ENCODE data around the gene CALM3. TPM values are rescaled to one million over a fixed set of nuclear protein-coding genes. Genes with fewer than 3 reads are reported as not detected.

Gene CALM3
- polyA plus RNA-seq, 4 donors: 189 to 429 (median 298) TPM

DNA sequence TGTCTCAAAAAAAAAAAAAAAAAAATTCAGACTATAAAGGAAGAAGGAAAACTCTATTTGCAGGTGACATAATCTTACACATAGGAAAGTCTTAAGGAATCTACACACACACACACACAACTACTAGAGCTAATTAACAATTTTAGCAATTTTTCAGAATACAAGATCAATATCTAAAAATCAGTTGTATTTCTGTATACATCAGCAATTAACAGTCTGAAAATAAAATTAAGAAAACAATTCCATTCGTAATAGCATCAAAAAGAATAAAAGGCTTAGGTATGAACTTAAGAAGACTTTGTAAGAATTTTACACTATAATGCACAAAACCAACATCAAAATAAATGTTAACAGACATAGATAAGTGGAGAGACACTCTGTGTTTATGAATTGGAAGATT, 15.6 kb upstream of the CALM3 start:
- FAIRE-seq (no peak), DNase-seq (no peak)
- Histone ChIP-seq H3K27ac (ENCODE audit: low read depth in 1 of 3, low read length in 2 of 3) (no peak overlapping the region), H3K4me1 (ENCODE audit: control insufficient read depth in 3 of 3, insufficient read depth in 2 of 3, low read depth in 1 of 3, low read length in 2 of 3) (no peaks in the 10 kb centered on the region), H3K9me3 (ENCODE audit: control insufficient read depth in 2 of 2, insufficient read depth in 1 of 2, low read depth in 1 of 2, low read length in 1 of 2) (peaks cover 0 to 3% of the 10 kb centered on the region in 2 donors), H3K4me3 (ENCODE audit: low read depth in 1 of 3, low read length in 3 of 3) (no peak overlapping the region), H3K27me3 (ENCODE audit: control insufficient read depth in 3 of 3, insufficient read depth in 3 of 3, low read length in 3 of 3) (no peaks in the 10 kb centered on the region), H3K36me3 (ENCODE audit: control insufficient read depth in 3 of 3, insufficient read depth in 2 of 3, low read depth in 1 of 3, low read length in 3 of 3) (no peaks in the 10 kb centered on the region)
- 84 to 95% (median 90%) methylated on average over 1 of the region's 1 CpG for WGBS, 3 donors

DNA sequence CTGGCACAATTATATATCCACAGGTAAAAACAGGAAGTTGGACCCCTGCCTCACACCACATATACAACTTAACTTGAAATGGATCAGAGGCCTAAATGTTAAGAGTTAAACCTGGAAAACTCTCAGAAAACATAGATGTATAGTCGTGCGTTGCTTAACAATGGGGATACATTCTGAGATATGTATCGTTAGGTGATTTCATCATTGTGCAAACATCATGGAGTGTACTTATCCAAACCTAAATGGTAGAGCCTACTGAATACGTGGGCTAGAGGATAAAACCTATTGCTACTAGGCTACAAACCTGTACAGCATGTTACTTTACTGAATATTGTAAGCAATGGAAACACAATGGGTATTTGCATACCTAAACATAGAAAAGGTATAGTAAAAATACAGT, 14.8 kb upstream of the CALM3 start:
- 79 to 88% (median 82%) methylated on average over 4 of the region's 4 CpGs for WGBS, 3 donors
- H3K4me3 ChIP-seq (ENCODE audit: low read depth in 1 of 3, low read length in 3 of 3): no peak overlapping the region
- DNase-seq (no peak), FAIRE-seq (no peak)
- no peaks in the 10 kb centered on the region for H3K36me3 ChIP-seq (ENCODE audit: control insufficient read depth in 3 of 3, insufficient read depth in 2 of 3, low read depth in 1 of 3, low read length in 3 of 3)
- no peak overlapping the region for H3K27ac ChIP-seq (ENCODE audit: low read depth in 1 of 3, low read length in 2 of 3)
- peaks cover 0 to 3% of the 10 kb centered on the region in 2 donors for H3K9me3 ChIP-seq (ENCODE audit: control insufficient read depth in 2 of 2, insufficient read depth in 1 of 2, low read depth in 1 of 2, low read length in 1 of 2)
- H3K27me3 ChIP-seq (ENCODE audit: control insufficient read depth in 3 of 3, insufficient read depth in 3 of 3, low read length in 3 of 3): no peaks in the 10 kb centered on the region
- H3K4me1 ChIP-seq (ENCODE audit: control insufficient read depth in 3 of 3, insufficient read depth in 2 of 3, low read depth in 1 of 3, low read length in 2 of 3): no peaks in the 10 kb centered on the region

DNA sequence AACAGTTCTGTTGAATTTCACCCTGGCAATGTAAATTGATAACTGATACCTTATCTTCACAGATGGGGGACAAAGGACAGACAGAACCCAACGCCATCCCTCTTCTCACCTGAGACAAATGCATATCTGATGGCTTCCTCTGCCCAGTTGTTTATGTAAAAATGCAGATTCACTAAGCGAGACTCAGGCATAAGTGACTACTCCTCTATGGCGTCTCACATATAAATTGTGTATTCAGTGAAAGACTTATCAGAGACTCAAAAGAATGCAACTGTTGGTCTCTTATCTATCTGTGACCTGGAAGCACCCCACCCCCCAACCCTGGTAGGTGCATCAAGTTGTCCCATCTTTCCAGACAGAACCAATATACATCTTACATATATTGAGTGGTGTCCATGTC, 13.3 kb upstream of the CALM3 start:
- Histone ChIP-seq H3K27ac (ENCODE audit: low read depth in 1 of 3, low read length in 2 of 3) (no peak overlapping the region), H3K9me3 (ENCODE audit: control insufficient read depth in 2 of 2, insufficient read depth in 1 of 2, low read depth in 1 of 2, low read length in 1 of 2) (no peaks in the 10 kb centered on the region), H3K4me3 (ENCODE audit: low read depth in 1 of 3, low read length in 3 of 3) (no peak overlapping the region), H3K27me3 (ENCODE audit: control insufficient read depth in 3 of 3, insufficient read depth in 3 of 3, low read length in 3 of 3) (no peaks in the 10 kb centered on the region), H3K36me3 (ENCODE audit: control insufficient read depth in 3 of 3, insufficient read depth in 2 of 3, low read depth in 1 of 3, low read length in 3 of 3) (no peaks in the 10 kb centered on the region), H3K4me1 (ENCODE audit: control insufficient read depth in 3 of 3, insufficient read depth in 2 of 3, low read depth in 1 of 3, low read length in 2 of 3) (no peaks in the 10 kb centered on the region)
- DNase-seq: no peak
- WGBS, 3 donors: 50 to 75% (median 65%) methylated on average over 3 of the region's 3 CpGs
- no peak for FAIRE-seq

DNA sequence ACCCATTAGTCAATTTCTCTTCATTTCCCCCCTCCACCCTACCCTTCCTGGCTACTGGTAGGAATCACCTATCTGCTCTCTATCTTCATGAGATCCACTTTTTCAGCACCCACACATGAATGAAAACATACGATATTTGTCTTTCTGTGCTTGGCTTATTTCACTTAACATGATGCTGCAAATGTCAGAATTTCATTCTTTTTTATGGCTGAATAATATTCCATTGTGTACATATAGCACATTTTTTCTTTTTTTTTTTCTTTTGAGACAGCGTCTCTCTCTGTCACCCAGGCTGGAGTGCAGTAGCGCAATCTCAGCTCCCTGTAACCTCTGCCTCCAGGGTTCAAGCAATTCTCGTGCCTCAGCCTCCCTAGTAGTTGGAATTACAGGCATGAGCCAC, 9.9 kb upstream of the CALM3 start:
- 91 to 94% (median 93%) methylated on average over 4 of the region's 4 CpGs for WGBS, 3 donors
- no peaks in the 10 kb centered on the region for H3K27me3 ChIP-seq (ENCODE audit: control insufficient read depth in 3 of 3, insufficient read depth in 3 of 3, low read length in 3 of 3)
- DNase-seq: no peak
- no peak overlapping the region for H3K27ac ChIP-seq (ENCODE audit: low read depth in 1 of 3, low read length in 2 of 3)
- H3K4me1 ChIP-seq (ENCODE audit: control insufficient read depth in 3 of 3, insufficient read depth in 2 of 3, low read depth in 1 of 3, low read length in 2 of 3): no peaks in the 10 kb centered on the region
- FAIRE-seq: no peak
- H3K4me3 ChIP-seq (ENCODE audit: low read depth in 1 of 3, low read length in 3 of 3): no peak overlapping the region
- no peaks in the 10 kb centered on the region for H3K9me3 ChIP-seq (ENCODE audit: control insufficient read depth in 2 of 2, insufficient read depth in 1 of 2, low read depth in 1 of 2, low read length in 1 of 2)
- no peaks in the 10 kb centered on the region for H3K36me3 ChIP-seq (ENCODE audit: control insufficient read depth in 3 of 3, insufficient read depth in 2 of 3, low read depth in 1 of 3, low read length in 3 of 3)

DNA sequence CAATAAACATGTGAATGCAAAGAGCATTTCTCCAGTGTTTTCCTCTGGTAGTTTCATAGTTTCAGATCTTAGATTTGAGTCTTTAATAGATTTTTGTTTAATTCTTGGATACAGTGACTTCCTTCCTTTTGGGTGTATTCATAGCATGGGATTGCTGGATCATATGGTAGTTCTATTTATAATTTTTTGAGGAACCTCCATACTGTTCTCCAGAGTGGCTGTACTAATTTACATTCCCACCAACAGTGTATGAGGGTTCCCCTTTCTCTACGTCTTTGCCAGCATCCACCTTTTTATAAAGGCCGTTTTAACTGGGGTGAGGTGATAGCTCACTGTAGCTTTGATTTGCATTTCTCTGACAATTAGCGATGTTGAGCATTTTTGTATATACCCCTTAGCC, 9.3 kb upstream of the CALM3 start:
- Histone ChIP-seq H3K9me3 (ENCODE audit: control insufficient read depth in 2 of 2, insufficient read depth in 1 of 2, low read depth in 1 of 2, low read length in 1 of 2) (no peaks in the 10 kb centered on the region), H3K4me3 (ENCODE audit: low read depth in 1 of 3, low read length in 3 of 3) (no peak overlapping the region), H3K27me3 (ENCODE audit: control insufficient read depth in 3 of 3, insufficient read depth in 3 of 3, low read length in 3 of 3) (no peaks in the 10 kb centered on the region), H3K4me1 (ENCODE audit: control insufficient read depth in 3 of 3, insufficient read depth in 2 of 3, low read depth in 1 of 3, low read length in 2 of 3) (no peaks in the 10 kb centered on the region), H3K27ac (ENCODE audit: low read depth in 1 of 3, low read length in 2 of 3) (no peak overlapping the region), H3K36me3 (ENCODE audit: control insufficient read depth in 3 of 3, insufficient read depth in 2 of 3, low read depth in 1 of 3, low read length in 3 of 3) (no peaks in the 10 kb centered on the region)
- FAIRE-seq: no peak
- WGBS, 3 donors: 80 to 84% (median 82%) methylated on average over 3 of the region's 3 CpGs
- no peak for DNase-seq

DNA sequence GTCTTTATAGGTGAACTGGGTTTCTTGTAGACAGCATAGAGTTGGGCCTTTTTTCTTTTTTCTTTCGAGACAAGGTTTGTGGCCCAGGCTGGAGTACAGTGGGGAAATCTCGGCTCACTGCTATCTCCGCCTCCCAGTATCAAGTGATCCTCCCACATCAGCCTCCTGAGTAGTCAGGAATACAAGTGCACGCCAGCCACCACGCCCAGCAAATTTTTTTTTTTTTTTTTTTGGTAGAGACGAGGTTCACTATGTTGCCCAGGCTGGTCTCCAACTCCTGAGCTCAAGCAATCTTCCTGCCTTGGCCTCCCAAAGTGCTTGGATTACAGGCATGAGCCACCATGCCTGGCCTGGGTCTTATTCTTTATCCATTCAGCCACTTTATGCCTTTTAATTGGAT, 5.1 kb upstream of the CALM3 start:
- no peaks in the 10 kb centered on the region for H3K36me3 ChIP-seq (ENCODE audit: control insufficient read depth in 3 of 3, insufficient read depth in 2 of 3, low read depth in 1 of 3, low read length in 3 of 3)
- DNase-seq (no peak), FAIRE-seq (no peak)
- H3K4me3 ChIP-seq (ENCODE audit: low read depth in 1 of 3, low read length in 3 of 3): no peak overlapping the region
- 38 to 67% (median 61%) methylated on average over 6 of the region's 6 CpGs for WGBS, 3 donors
- peaks cover 0 to 4% (median 0%) of the 10 kb centered on the region in 3 donors for H3K4me1 ChIP-seq (ENCODE audit: control insufficient read depth in 3 of 3, insufficient read depth in 2 of 3, low read depth in 1 of 3, low read length in 2 of 3)
- no peaks in the 10 kb centered on the region for H3K27me3 ChIP-seq (ENCODE audit: control insufficient read depth in 3 of 3, insufficient read depth in 3 of 3, low read length in 3 of 3)
- H3K9me3 ChIP-seq (ENCODE audit: control insufficient read depth in 2 of 2, insufficient read depth in 1 of 2, low read depth in 1 of 2, low read length in 1 of 2): peaks cover 0 to 15% of the 10 kb centered on the region in 2 donors
- H3K27ac ChIP-seq (ENCODE audit: low read depth in 1 of 3, low read length in 2 of 3): no peak overlapping the region

DNA sequence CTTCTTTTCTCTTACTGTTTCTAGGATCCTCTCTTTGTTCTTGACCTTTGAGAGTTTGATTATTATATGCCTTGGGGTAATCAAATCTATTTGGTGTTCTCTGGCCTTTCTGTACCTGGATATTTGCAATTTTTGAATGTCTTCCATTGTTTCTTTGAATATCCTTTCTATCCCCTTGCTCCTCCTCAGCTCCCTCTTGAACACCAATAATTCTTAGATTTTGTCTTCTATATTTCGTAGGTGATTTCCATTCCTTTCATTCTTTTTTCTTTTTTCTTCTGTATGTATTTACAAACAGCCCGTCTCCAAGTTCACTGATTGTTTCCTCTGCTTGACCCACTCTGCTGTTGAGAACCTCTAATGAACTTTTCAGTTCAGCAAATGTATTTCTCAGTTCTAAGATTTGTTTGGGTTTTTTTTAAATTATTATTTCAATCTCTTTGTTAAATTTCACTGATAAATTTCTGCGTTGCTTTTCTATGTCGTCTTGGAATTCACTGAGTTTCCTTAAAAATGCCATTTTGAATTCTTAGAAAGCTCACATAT, 2.7 kb upstream of the CALM3 start:
- no peak overlapping the region for H3K27ac ChIP-seq (ENCODE audit: low read depth in 1 of 3, low read length in 2 of 3)
- no peak for FAIRE-seq
- no peak overlapping the region for H3K4me3 ChIP-seq (ENCODE audit: low read depth in 1 of 3, low read length in 3 of 3)
- no peaks in the 10 kb centered on the region for H3K27me3 ChIP-seq (ENCODE audit: control insufficient read depth in 3 of 3, insufficient read depth in 3 of 3, low read length in 3 of 3)
- no peak for DNase-seq
- H3K9me3 ChIP-seq (ENCODE audit: control insufficient read depth in 2 of 2, insufficient read depth in 1 of 2, low read depth in 1 of 2, low read length in 1 of 2): peaks cover 0 to 15% of the 10 kb centered on the region in 2 donors
- peaks cover 0 to 7% (median 3%) of the 10 kb centered on the region in 3 donors for H3K4me1 ChIP-seq (ENCODE audit: control insufficient read depth in 3 of 3, insufficient read depth in 2 of 3, low read depth in 1 of 3, low read length in 2 of 3)
- WGBS, 3 donors: 93 to 96% (median 95%) methylated on average over 4 of the region's 4 CpGs
- H3K36me3 ChIP-seq (ENCODE audit: control insufficient read depth in 3 of 3, insufficient read depth in 2 of 3, low read depth in 1 of 3, low read length in 3 of 3): peaks cover 0 to 5% (median 0%) of the 10 kb centered on the region in 3 donors

DNA sequence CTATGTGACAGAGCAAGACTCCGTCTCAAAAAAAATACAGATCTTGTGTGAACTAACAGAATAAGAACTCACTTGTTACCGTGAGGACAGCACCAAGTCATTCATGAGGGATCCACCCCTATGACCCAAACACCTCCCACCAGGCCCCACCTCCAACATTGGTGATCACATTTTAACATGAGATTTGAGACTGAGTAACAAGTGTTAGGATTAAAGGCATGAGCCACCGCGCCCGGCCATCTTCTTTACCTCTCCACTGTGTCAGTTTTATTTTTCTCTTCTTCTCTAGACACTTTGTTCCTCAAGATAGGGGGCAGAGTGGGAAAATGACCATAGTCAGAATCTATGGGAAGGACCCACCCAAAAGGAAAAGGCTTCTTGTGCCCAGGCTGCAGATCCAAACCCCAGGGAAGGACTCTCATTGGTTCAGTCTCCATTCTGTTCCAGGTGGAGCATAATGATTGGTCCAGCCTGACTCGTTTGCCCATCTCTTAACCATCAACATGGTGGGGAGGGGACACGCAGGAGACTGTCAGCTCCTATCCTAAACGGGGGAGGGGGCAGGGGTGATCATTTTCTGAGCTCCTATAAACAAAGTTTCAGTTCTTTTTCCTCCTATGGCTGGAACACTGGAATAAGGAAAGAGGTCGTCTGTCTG, 1.3 kb upstream of the CALM3 start:
- FAIRE-seq (no peak), DNase-seq (no peak)
- 64 to 68% (median 67%) methylated on average over 9 of the region's 9 CpGs for WGBS, 3 donors
- Histone ChIP-seq H3K4me1 (ENCODE audit: control insufficient read depth in 3 of 3, insufficient read depth in 2 of 3, low read depth in 1 of 3, low read length in 2 of 3) (peaks cover 3 to 21% (median 4%) of the 10 kb centered on the region in 3 donors), H3K36me3 (ENCODE audit: control insufficient read depth in 3 of 3, insufficient read depth in 2 of 3, low read depth in 1 of 3, low read length in 3 of 3) (peaks cover 0 to 13% (median 0%) of the 10 kb centered on the region in 3 donors), H3K27ac (ENCODE audit: low read depth in 1 of 3, low read length in 2 of 3) (peak overlapping the region in 2 of 3 donors; percentile 88 to 95), H3K4me3 (ENCODE audit: low read depth in 1 of 3, low read length in 3 of 3) (peak overlapping the region in 2 of 3 donors; percentile 96 to 97), H3K27me3 (ENCODE audit: control insufficient read depth in 3 of 3, insufficient read depth in 3 of 3, low read length in 3 of 3) (no peaks in the 10 kb centered on the region), H3K9me3 (ENCODE audit: control insufficient read depth in 2 of 2, insufficient read depth in 1 of 2, low read depth in 1 of 2, low read length in 1 of 2) (peaks cover 0 to 15% of the 10 kb centered on the region in 2 donors)
